Activated CD8-positive, alpha-beta memory T cell treated with anti-CD3 and anti-CD28 coated beads, Interleukin-2, amount 50 U/mL, for 1 hour (primary cell): ENCODE data around the gene MZB1.
"Not testable (repeated sequence)": the region's sequence is repeated elsewhere in the genome, so short reads cannot be mapped to it uniquely, and the experiment has no call there.

ENCODE experiments used
- DNase-seq: peaks from one replicate; pipeline ENCODE4 v3.0.0-alpha.2; 2020; ENCODE audit errors: extremely low read depth

The MZB1 gene

DNA sequence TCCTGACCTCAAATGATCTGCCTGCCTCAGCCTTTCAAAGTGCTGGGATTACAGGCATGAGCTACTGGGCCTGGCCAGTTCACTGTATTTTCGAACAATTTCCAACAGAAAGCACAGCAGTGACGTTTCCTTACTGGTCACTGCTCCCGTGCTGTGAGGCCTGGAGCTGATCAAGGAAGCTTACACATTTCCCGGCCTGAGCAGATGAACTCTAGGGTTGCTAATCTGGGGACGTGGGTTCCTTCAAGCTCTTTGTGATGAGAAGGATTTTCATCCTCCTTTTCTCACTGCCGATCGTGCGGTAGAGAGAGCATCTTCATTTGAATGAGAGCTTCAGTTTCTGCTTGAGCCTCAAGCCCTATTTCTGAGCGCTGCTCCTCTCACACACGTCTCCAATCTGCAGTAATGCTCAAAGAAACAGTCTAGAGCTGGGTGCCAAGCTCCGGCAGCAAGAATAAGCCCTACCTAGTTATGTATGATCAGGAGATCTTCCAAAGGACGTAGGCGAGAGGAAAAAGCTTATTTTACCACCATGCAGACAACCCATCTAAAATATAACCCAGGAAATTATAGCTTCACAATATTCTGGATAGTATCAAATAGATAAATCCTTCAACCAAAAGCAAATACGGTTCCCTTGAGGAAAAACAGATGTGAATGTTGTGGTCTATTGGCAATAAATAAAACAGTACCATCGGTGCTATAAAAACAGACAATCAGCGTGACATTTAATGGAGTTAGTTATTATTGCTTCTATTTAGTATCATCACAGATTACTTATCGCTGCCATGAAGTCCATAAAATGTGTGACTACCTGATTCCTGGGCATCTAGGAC lies 21.5 kb upstream of the MZB1 start:
- no peak for DNase-seq

DNA sequence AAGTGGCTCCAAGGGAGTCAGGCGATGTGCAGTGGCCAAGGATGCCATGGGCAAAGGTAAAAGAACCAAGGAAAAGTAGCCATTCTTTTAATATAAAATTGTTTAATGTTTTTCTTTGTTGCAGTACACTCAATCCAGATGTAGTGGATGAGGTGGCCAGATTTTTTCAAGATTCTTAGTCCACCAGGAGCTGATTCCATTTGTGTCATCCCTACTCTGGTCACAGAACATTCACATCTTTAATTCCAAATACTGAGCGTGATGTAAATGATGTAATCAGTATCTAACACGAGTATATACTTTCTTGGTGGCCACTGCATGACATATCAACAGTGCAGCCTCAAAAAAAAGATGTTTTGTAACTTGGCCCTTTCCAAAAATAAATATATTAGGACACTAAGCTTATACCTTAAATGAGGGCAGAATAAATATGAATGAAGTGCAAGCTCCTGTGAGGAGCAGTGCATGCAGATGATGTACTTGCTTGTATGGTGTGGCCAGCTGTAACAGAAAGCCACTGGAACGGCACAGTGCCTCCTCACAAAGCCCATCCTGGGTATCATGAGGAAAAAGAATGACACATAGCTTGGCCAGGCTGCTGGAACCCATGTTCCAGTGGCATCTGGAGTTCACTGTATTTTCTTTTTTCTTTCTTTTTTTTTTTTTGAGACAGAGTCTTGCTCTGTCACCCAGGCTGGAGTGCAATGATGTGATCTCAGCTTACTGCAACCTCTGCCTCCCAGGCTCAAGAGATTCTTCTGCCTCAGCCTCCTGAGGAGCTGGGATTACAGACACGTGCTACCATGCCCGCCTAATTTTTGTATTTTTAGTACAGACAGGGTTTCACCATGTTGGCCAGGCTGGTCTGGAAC lies 20.6 kb upstream of the MZB1 start:
- no peak for DNase-seq

DNA sequence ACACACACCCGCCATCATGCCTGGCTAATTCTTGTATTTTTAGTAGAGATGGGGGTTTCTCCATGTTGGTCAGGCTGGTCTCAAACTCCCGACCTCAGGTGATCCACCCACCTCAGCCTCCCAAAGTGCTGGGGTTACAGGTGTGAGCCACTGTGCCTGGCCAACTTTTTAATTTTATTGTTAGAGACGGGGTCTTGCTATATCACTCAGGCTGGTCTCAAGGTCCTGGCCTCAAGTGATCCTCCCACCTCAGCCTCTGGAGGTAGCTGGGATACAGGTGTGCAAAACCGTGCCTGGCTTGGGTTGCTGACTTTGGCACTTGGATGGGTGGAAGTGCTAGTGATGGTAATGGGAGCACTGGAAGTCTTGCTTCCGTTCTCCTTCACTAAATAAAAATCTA lies 19.4 kb upstream of the MZB1 start:
- DNase-seq, result not testable (repeated sequence)

- DNase-seq, result no peak
These were observed 18.5 kb upstream of the MZB1 start for GRCh38 chr5:139408191-139408590.

- DNase-seq, result no peak
These were observed 17.8 kb upstream of the MZB1 start for GRCh38 chr5:139407517-139407916.

DNA sequence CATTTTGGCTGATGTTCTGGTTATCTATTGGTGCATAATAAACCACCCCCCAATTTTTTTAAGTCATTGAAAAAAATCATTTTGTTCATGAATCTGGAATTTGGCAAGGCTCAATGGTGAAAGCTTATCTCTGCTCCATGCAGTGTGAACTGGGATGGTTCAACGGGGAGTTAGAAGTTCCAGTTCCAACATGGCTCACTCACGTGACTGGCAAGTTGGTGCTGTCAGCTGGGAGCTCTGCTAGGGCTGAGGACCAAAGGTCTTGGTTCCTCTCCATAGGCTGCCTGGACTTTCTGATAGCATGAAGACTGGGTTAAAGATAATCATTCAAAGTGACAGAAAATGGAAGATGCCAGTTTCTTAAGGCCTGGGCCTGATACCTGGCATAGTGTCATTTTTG lies 17.2 kb upstream of the MZB1 start:
- DNase-seq, result no peak

DNA sequence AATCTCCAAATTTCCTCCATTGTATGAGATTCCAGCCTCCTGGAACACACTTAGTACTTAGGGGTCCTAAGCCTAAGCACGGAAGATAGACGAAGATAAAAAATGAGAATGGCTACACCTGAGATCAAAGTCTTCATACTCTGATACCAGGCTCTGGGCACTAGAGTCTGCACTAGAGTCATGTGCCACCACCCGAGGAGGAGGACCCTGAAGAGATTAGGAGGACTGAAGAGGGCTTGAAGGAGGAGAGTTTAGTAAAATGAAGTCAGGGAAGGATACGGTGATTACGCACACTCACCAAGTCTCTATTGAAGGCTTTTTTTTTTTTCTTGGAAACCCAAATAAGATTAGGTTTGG lies 14.7 kb upstream of the MZB1 start:
- DNase-seq, result no peak

- peak; percentile 93 for DNase-seq
These were observed 14.2 kb upstream of the MZB1 start, which contains the start of gene SPATA24 for GRCh38 chr5:139403787-139404483. Gene SPATA24 (minus strand): TSS chr5:139404089. CDS start chr5:139404060, 29 bp downstream.

DNA sequence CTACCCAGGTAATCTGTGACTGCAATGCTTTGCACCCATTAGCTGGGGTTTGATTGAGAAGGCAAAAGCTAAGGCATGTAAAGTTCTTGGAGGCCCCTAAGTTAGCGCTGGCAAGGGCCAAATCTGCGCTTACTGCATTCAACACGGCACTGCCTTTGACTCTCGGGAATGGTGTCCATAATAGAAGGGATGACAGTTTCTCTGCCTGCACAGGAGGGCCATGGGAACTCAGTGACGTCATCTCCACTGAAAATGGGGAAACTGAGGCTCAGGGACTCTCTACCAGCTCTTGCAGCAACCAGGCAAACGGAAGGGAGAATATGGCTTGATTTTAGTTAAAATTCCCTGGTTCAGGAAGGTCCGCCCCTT lies 13.7 kb upstream of the MZB1 start:
- DNase-seq, result no peak

DNA sequence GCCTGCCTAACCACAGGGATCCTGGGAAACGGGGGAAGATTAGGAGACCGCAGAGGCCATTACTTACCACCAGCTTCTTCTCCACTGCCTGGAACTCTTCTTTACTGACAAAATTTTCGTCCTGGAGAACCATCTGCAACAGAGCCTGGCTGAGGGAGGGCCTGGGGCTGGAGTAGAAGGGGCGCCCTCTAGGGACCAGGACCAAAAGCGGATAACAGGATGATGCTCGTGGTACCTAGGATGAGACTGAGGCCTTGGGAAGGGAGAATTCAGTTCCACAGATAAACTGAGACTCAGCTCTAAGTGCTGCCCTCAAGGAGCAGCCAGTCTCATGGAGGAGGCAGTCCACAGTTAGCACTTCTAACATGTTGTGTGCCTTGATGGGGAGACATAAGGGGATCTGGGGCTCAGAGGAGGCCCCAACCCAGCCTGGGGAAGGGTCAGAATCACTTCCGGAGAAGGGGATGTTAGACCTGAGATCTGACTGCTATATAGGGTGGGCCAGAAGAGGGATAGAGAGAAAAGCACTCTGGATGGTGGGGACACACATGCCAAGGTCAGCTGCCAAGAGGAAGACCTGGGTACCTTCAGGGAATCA lies 12.9 kb upstream of the MZB1 start:
- no peak for DNase-seq

DNA sequence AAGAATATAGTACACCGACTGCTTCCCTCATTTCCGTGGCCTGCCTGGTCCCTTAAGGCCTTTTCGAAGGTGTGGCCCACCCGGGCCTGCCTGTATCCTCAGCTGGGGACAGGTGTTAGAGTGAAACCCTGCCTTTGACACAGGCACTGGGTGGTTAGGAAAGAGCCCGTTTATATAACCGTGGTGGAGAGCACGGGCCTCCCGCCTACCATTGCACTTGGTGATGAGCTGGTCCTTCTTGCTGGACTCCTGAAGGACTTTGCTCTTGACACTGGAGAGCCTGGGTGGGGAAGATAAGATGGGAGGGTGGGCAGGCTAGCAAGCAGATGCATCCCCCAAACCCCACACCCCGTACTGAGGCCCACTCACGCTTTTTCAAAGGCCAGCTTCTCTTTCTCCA lies 11.8 kb upstream of the MZB1 start:
- DNase-seq, result no peak

- DNase-seq, result no peak
These were observed 9.9 kb upstream of the MZB1 start for GRCh38 chr5:139399501-139400121.

DNA sequence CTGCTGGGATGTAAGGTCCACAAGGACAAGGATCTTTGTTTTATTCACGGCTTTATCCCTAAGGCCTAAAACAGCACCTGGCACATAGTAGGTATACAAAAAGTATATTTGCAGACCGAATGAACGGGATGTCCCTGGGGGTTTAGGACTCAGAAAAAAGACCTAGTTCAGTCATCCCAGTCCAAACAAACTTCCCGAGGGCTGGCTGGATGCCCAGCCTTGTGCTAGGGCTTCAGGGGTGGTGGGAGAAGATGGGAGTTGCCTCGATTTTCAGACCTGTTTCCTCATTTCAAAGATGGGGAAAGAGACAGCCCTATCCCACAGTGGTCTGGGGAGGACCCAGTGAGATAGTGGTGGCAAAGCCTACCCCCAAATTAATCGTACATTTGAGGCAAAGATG lies 8.2 kb upstream of the MZB1 start:
- DNase-seq, result no peak

DNA sequence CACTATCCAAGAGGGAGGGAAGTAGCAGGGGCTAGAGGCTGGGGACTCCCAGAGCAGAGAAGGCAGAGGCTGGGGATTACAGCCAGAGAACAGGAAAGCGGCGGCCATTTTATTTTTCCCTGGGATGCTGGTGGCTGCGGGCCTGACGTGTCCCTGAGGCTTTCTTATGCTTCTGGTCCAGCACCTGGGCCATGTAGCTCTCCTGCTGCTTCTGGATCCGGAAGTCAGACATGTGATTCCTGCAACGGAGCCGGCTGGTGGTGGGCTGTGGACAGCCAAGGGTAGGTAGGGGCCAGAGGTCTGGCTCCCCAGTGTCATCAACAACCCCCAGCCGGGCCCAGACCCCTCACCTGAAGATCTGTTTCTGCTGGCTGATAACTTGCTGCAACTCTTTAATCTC lies 7.0 kb upstream of the MZB1 start:
- DNase-seq, result no peak

DNA sequence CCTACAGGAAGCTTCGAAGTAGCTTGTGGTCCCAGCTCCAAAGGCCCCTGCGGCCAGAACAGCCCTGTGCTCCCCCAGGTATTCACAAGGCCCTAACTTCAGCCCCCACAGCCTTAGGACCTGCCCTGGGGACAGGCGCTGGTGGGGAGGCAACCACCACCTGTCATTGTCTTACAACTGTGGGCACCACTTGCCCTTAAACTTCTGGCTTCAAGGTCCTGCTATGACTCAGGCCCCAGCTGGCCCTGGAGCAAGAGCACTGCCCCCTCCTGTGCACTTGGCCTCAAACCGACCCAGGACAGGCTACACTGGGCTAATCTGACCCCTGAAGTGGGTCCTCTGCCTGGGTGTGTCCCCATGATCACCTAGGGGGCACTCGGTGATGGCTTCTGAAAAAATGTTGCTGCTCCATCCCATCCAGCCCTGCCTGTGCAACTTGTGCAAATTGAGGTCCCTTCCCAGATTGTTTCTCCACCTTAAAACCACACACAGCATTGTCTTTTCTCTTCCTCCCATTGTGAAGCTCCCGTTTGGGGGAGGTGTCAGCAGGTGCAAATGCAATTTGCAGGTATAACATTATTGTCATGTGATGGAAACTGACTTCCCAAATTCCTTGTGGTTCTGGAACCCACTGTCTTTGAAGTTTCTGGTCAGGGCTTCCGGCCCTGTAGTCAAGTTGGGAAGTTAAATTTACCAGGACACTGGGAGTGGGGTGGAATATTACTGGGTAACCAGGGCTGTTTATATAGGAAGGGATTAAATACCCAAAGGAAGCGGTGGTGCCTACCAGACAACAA lies 6.3 kb upstream of the MZB1 start:
- no peak for DNase-seq

DNA sequence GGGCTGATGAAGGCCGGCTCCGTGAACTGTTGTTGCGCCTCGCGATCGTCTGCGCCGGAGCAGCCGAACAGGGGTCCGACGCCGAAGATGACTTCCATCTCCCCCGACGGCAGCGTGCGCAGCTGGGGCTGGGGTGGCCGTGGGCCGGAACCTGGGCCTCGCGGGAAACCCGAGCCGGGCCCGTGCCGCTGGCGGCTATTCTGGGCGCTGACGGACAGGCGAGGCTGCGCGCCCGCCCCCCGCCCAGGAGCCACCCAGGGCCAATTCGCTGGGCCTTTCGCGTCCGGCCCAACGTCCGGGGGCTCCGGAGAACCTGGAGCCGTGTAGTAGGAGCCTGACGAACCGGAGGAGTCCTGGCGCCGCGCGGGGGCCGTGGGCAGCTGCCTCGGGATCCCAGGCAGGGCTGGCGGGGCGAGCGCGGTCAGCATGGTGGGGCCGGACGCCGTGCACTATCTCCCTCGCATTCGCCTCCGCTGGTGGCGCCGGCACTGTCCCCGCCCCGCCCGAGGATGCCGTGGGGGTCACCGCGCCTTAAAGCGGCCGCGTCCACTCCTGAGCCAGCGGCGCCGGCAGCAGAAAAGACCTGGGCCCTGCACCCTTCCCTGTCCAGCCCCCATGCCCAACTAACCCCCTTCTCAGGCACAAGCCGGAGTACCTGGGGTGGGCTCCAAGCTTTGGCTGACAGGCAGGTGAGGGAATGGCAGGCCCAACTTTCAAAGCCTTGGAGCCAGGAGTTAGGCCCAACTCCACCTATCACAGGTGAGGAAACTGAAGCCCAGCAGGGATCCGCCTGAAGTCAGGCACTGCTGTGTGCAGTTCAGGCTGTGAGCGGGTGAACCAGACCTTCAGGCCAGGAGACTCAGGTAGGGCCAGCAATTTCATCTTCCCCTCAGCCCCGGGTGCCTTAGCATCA lies 5.2 kb upstream of the MZB1 start, which contains the start of gene PROB1:
PROB1 (minus strand) TSS at position 451 of the 913 bp plus-strand sequence; CDS start at position 428, 23 bp downstream.
- no peak for DNase-seq

- no peak for DNase-seq
These were observed 4.5 kb upstream of the MZB1 start for GRCh38 chr5:139394123-139394653.

DNA sequence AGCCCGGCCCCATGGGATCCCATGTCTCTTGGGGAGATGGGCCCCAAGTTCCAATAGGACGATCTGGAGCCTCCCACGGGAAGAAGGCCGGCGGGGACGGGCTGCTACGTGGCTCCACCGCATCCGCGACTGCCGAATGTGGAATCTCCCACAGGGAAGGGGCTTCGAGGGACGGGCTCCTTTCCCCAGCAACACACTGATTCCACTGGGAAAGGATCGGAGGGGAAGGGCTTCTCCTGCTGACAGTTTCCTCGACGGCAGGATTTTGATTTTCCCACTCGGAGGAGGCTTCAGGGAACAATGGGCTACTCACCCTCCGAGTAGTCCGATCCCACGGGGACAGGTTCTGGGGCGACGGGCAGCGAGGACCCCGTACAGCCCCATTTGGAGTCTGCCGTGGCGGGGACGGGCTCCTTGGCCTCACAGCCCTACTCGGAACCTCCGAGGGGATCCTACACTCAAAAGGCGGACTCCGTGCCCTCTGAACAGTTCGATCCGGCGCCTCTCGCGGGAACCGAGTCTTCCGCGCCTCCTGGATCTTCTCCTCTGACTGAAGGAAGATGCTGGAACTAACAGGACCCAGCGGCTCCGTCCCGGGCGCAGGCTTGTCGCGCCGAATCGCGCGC lies 3.9 kb upstream of the MZB1 start:
- no peak for DNase-seq
